Astrocyte (in vitro differentiated cells and primary cell): ENCODE results near the gene SRF. TPM values are rescaled to one million over a fixed set of nuclear protein-coding genes. Genes with fewer than 3 reads are reported as not detected.
A peak's percentile ranks its signal among the peaks of the same experiment; 100 is the strongest.

Experiments
- DNase-seq: peaks from one replicate; pipeline ENCODE4 v3.0.0-alpha.2; 2010; ENCODE audit warnings: low read depth
- FAIRE-seq: peaks from 2 replicates; lab custom pipeline; 2011; peaks lifted over from hg19 to GRCh38; lab: Jason Lieb, UNC
- H2AFZ ChIP-seq: 2 replicates; pipeline ENCODE4 v1.6.0; 2012; ENCODE audit warnings: low read depth, low read length, inconsistent platforms
- H3K27ac ChIP-seq: 2 replicates; pipeline ENCODE4 v1.5.1; 2011; ENCODE audit warnings: low read depth, low read length, inconsistent platforms
- H3K27me3 ChIP-seq: 2 replicates; pipeline ENCODE4 v1.6.0; 2011; ENCODE audit warnings: low read length, inconsistent platforms; ENCODE audit not compliant: insufficient read depth
- H3K36me3 ChIP-seq: 2 replicates; pipeline ENCODE4 v1.5.1; 2011; ENCODE audit warnings: low read length, inconsistent platforms; ENCODE audit not compliant: insufficient read depth
- H3K4me1 ChIP-seq: 2 replicates; pipeline ENCODE4 v1.5.1; 2011; ENCODE audit warnings: low read length, inconsistent platforms; ENCODE audit not compliant: insufficient read depth
- H3K4me2 ChIP-seq: 2 replicates; pipeline ENCODE4 v1.6.0; 2012; ENCODE audit warnings: low read length, inconsistent platforms
- H3K4me3 ChIP-seq: 2 replicates; pipeline ENCODE4 v1.5.1; 2011; ENCODE audit warnings: low read depth, mild to moderate bottlenecking, low read length, inconsistent platforms; ENCODE audit not compliant: insufficient read depth
- H3K79me2 ChIP-seq: 2 replicates; pipeline ENCODE4 v1.6.0; 2012; ENCODE audit warnings: mild to moderate bottlenecking, low read length, inconsistent platforms; ENCODE audit not compliant: insufficient read depth
- H3K9ac ChIP-seq: 2 replicates; pipeline ENCODE4 v1.6.0; 2012; ENCODE audit warnings: mild to moderate bottlenecking, low read length, inconsistent platforms
- H3K9me3 ChIP-seq: 2 replicates; pipeline ENCODE4 v1.5.1; 2012; ENCODE audit warnings: low read depth, mild to moderate bottlenecking, low read length, inconsistent platforms; ENCODE audit not compliant: insufficient read depth
- H4K20me1 ChIP-seq: 2 replicates; pipeline ENCODE4 v1.6.0; 2012; ENCODE audit warnings: low read length, inconsistent platforms; ENCODE audit not compliant: insufficient read depth
- H3K27ac Mint-ChIP-seq: one replicate; pipeline ENCODE4 v1.8.0; 2021; ENCODE audit warnings: mild to moderate bottlenecking, mixed read lengths; ENCODE audit not compliant: unreplicated experiment
- H3K27me3 Mint-ChIP-seq: one replicate; pipeline ENCODE4 v1.8.0; 2021; ENCODE audit warnings: low read depth, mixed read lengths; ENCODE audit not compliant: unreplicated experiment
- H3K36me3 Mint-ChIP-seq: one replicate; pipeline ENCODE4 v1.8.0; 2021; ENCODE audit warnings: low read depth, mixed read lengths; ENCODE audit not compliant: unreplicated experiment
- H3K4me1 Mint-ChIP-seq: one replicate; pipeline ENCODE4 v1.8.0; 2021; ENCODE audit warnings: low read depth, mixed read lengths; ENCODE audit not compliant: unreplicated experiment
- H3K4me3 Mint-ChIP-seq: one replicate; pipeline ENCODE4 v1.8.0; 2021; ENCODE audit warnings: mild to moderate bottlenecking, moderate library complexity, mixed read lengths; ENCODE audit not compliant: unreplicated experiment
- H3K9me3 Mint-ChIP-seq: one replicate; pipeline ENCODE4 v1.8.0; 2021; ENCODE audit warnings: mild to moderate bottlenecking, mixed read lengths; ENCODE audit not compliant: unreplicated experiment
- CTCF ChIP-seq: IDR thresholded peaks from 2 replicates; pipeline ENCODE4 v1.5.1; 2011; ENCODE audit warnings: low read depth, mild to moderate bottlenecking, inconsistent platforms, low read length, moderate library complexity; ENCODE audit not compliant: insufficient read depth
- EZH2 ChIP-seq: IDR thresholded peaks from 2 replicates; pipeline ENCODE4 v1.6.1; 2012; ENCODE audit warnings: mild to moderate bottlenecking, low read length, inconsistent platforms; ENCODE audit not compliant: insufficient read depth
- total RNA-seq: library from RNA; stranded (reverse); gene quantifications from 2 replicates; pipeline ENCODE4 v1.2.1, GENCODE V29; 2021

The SRF gene
- total RNA-seq, 1 donor from 2014 or later = 53.5 TPM

GRCh38 chr6:43150051-43150751, 20.9 kb upstream of the SRF start:
- TF ChIP-seq CTCF = no peak
- TF ChIP-seq EZH2 = no peak
- no peak overlapping the region for H3K4me3 Mint-ChIP-seq
- H3K27me3 ChIP-seq = no peaks in the 10 kb centered on the region
- H3K27ac Mint-ChIP-seq = peak overlapping the region; percentile 89
- H3K4me3 ChIP-seq = no peak overlapping the region
- H3K9ac ChIP-seq = no peak overlapping the region
- H3K4me1 Mint-ChIP-seq = peaks cover 32% of the 10 kb centered on the region
- H3K36me3 Mint-ChIP-seq = peaks cover 26% of the 10 kb centered on the region
- no peak for DNase-seq
- peaks cover 9% of the 10 kb centered on the region for H4K20me1 ChIP-seq
- H3K79me2 ChIP-seq = no peaks in the 10 kb centered on the region
- no peak overlapping the region for H2AFZ ChIP-seq
- FAIRE-seq = no peak
- H3K4me1 ChIP-seq = peaks cover 4% of the 10 kb centered on the region
- H3K27me3 Mint-ChIP-seq = no peaks in the 10 kb centered on the region
- H3K4me2 ChIP-seq = no peak overlapping the region
- no peak overlapping the region for H3K27ac ChIP-seq
- peaks cover 24% of the 10 kb centered on the region for H3K36me3 ChIP-seq
- H3K9me3 ChIP-seq = no peaks in the 10 kb centered on the region
- H3K9me3 Mint-ChIP-seq = no peaks in the 10 kb centered on the region

- no peaks in the 10 kb centered on the region for H3K4me1 ChIP-seq
- H3K4me3 Mint-ChIP-seq = no peak overlapping the region
- H3K79me2 ChIP-seq = no peaks in the 10 kb centered on the region
- no peaks in the 10 kb centered on the region for H3K9me3 ChIP-seq
- no peaks in the 10 kb centered on the region for H3K27me3 ChIP-seq
- H2AFZ ChIP-seq = no peak overlapping the region
- H3K36me3 Mint-ChIP-seq = peaks cover 16% of the 10 kb centered on the region
- TF ChIP-seq CTCF = no peak
- TF ChIP-seq EZH2 = no peak
- H3K27ac ChIP-seq = no peak overlapping the region
- H3K27ac Mint-ChIP-seq = no peak overlapping the region
- H3K27me3 Mint-ChIP-seq = no peaks in the 10 kb centered on the region
- H3K9me3 Mint-ChIP-seq = no peaks in the 10 kb centered on the region
- H3K4me2 ChIP-seq = no peak overlapping the region
- DNase-seq (no peak), FAIRE-seq (no peak)
- no peak overlapping the region for H3K4me3 ChIP-seq
- H3K4me1 Mint-ChIP-seq = no peaks in the 10 kb centered on the region
- no peak overlapping the region for H3K9ac ChIP-seq
- peaks cover 12% of the 10 kb centered on the region for H4K20me1 ChIP-seq
- peaks cover 15% of the 10 kb centered on the region for H3K36me3 ChIP-seq
Observed at GRCh38 chr6:43159599-43159998, 11.5 kb upstream of the SRF start.

- no peak overlapping the region for H3K27ac ChIP-seq
- no peak overlapping the region for H3K4me2 ChIP-seq
- H2AFZ ChIP-seq = no peak overlapping the region
- no peaks in the 10 kb centered on the region for H3K27me3 ChIP-seq
- Mint-ChIP-seq H3K27me3 (no peaks in the 10 kb centered on the region), H3K4me1 (no peaks in the 10 kb centered on the region), H3K9me3 (no peaks in the 10 kb centered on the region), H3K27ac (no peak overlapping the region), H3K36me3 (peaks cover 14% of the 10 kb centered on the region), H3K4me3 (no peak overlapping the region)
- H3K4me1 ChIP-seq = no peaks in the 10 kb centered on the region
- no peaks in the 10 kb centered on the region for H3K9me3 ChIP-seq
- H3K36me3 ChIP-seq = peaks cover 7% of the 10 kb centered on the region
- H3K9ac ChIP-seq = no peak overlapping the region
- TF ChIP-seq CTCF = no peak
- TF ChIP-seq EZH2 = no peak
- H3K4me3 ChIP-seq = no peak overlapping the region
- no peaks in the 10 kb centered on the region for H3K79me2 ChIP-seq
- peaks cover 5% of the 10 kb centered on the region for H4K20me1 ChIP-seq
- FAIRE-seq (no peak), DNase-seq (no peak)
Observed at GRCh38 chr6:43163899-43164298, 7.2 kb upstream of the SRF start.
